ENCODE data around the gene NDN. TPM values are rescaled to one million over a fixed set of nuclear protein-coding genes. Genes with fewer than 3 reads are reported as not detected.
"Not testable (repeated sequence)": the region's sequence is repeated elsewhere in the genome, so short reads cannot be mapped to it uniquely, and the experiment has no call there.

Gene NDN, protein sequence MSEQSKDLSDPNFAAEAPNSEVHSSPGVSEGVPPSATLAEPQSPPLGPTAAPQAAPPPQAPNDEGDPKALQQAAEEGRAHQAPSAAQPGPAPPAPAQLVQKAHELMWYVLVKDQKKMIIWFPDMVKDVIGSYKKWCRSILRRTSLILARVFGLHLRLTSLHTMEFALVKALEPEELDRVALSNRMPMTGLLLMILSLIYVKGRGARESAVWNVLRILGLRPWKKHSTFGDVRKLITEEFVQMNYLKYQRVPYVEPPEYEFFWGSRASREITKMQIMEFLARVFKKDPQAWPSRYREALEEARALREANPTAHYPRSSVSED
- total RNA-seq (2021) (not detected in 2 replicates), Bru-seq, nascent RNA (not detected), BruChase-seq, experiment 1, labeled RNA remaining after a 2-hour chase (not detected), BruChase-seq, experiment 2, labeled RNA remaining after a 6-hour chase (not detected)
- long read RNA-seq, result 0 reads

DNA sequence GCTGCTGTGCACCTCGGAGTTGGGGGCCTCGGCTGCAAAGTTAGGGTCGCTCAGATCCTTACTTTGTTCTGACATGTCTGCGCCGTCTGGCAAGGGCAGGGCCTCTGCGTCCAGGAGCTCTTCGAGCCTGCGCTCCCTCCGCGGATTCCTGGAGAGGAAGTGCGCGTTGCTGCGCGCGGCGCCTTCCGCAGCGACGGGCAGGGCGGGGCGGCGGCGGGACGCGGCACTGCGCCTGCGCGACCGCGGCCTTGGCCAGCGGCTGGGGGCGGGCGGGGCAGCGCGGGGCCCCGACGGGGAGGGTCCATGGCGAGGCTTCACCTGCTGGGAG lies at the start of gene NDN:
Gene NDN (minus strand): TSS at position 163 of the 328 bp plus-strand sequence. CDS start 88 bp downstream, at position 75.
- H3K27me3 ChIP-seq (ENCODE audit: insufficient read depth, low read depth), result peaks cover 13% of the 10 kb centered on the region
- ChIA-PET POLR2A (ENCODE audit: unreplicated experiment) (no interaction called here), CTCF (no interaction called here)
- H3K27ac ChIP-seq, result no peak within 1 kb of the TSS
- no peak for DNase-seq
- no peak within 1 kb of the TSS for H3K4me2 ChIP-seq
- H3K4me3 ChIP-seq, result no peak within 1 kb of the TSS
- TF ChIP-seq, protein P1, sequence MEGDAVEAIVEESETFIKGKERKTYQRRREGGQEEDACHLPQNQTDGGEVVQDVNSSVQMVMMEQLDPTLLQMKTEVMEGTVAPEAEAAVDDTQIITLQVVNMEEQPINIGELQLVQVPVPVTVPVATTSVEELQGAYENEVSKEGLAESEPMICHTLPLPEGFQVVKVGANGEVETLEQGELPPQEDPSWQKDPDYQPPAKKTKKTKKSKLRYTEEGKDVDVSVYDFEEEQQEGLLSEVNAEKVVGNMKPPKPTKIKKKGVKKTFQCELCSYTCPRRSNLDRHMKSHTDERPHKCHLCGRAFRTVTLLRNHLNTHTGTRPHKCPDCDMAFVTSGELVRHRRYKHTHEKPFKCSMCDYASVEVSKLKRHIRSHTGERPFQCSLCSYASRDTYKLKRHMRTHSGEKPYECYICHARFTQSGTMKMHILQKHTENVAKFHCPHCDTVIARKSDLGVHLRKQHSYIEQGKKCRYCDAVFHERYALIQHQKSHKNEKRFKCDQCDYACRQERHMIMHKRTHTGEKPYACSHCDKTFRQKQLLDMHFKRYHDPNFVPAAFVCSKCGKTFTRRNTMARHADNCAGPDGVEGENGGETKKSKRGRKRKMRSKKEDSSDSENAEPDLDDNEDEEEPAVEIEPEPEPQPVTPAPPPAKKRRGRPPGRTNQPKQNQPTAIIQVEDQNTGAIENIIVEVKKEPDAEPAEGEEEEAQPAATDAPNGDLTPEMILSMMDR (conservative IDR thresholded peaks at IDR 0.05), result no peak
- TF ChIP-seq EZH2 (IDR thresholded peaks at IDR 0.05; ENCODE audit: low read depth), result no peak
- H3K9me2 ChIP-seq (ENCODE audit: insufficient read depth), result no peaks in the 10 kb centered on the region
- H2AFZ ChIP-seq, result no peak within 1 kb of the TSS
- H3F3A ChIP-seq (ENCODE audit: insufficient read depth, low read depth), result no peaks in the 10 kb centered on the region
- no peaks in the 10 kb centered on the region for H3K36me3 ChIP-seq (ENCODE audit: low read depth)
- intact Hi-C loops (cut with micrococcal nuclease; ENCODE audit: unreplicated experiment), result no loop called here
- H3K79me2 ChIP-seq (ENCODE audit: low read depth), result no peaks in the 10 kb centered on the region
- H3K9me3 ChIP-seq (ENCODE audit: insufficient read depth, low read depth), result no peaks in the 10 kb centered on the region
- H4K20me1 ChIP-seq (ENCODE audit: insufficient read depth), result no peaks in the 10 kb centered on the region
- no peaks in the 10 kb centered on the region for H3K4me1 ChIP-seq (replicated peaks; ENCODE audit: insufficient read depth)
- no TSS peak for BruUV-seq (replicated peaks)

DNA sequence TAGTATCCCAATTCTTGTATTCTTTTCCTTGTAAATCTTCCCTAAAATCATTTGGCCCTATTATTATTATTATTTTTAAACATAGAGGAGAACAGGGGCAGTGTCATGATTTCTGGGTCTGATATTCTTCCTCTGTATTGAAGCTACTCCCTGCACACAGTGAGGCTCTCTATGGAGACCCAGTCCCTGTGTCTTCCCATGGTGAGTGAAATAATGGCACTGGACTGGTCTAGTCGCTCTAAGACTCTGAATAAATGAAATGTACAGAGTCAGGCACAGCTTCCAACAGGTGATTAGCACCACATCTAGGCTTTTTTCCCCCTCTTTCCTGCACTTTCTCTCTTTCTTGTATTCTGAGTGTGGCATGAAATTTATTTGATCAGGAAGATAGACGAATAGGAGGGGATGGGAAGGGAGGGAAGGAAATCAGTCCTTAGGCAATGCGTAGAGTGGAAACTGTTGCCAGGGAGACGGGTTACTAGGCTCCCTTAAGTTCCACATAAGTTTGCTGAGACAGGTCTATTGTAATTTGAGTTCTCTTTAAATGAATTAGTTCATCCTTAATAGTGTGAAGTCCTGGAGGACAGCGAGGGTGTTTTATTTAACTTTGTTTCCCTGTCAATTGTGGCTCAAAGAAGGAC lies 49.0 kb upstream of the NDN start:
- CTCF ChIA-PET, result no interaction called here
- Histone ChIP-seq H4K20me1 (ENCODE audit: insufficient read depth) (no peaks in the 10 kb centered on the region), H3K36me3 (ENCODE audit: low read depth) (no peaks in the 10 kb centered on the region), H3F3A (ENCODE audit: insufficient read depth, low read depth) (no peaks in the 10 kb centered on the region), H3K27me3 (ENCODE audit: insufficient read depth, low read depth) (no peaks in the 10 kb centered on the region), H2AFZ (no peak overlapping the region), H3K4me3 (no peak overlapping the region), H3K9me3 (ENCODE audit: insufficient read depth, low read depth) (no peaks in the 10 kb centered on the region), H3K4me1 (replicated peaks; ENCODE audit: insufficient read depth) (no peaks in the 10 kb centered on the region), H3K9me2 (ENCODE audit: insufficient read depth) (no peaks in the 10 kb centered on the region), H3K79me2 (ENCODE audit: low read depth) (no peaks in the 10 kb centered on the region), H3K27ac (no peak overlapping the region), H3K4me2 (no peak overlapping the region)
- DNase-seq, result no peak
- intact Hi-C loops (cut with micrococcal nuclease; ENCODE audit: unreplicated experiment), result no loop called here
- TF ChIP-seq, protein P1 (conservative IDR thresholded peaks at IDR 0.05), result no peak
- TF ChIP-seq EZH2 (IDR thresholded peaks at IDR 0.05; ENCODE audit: low read depth), result no peak
- POLR2A ChIA-PET (ENCODE audit: unreplicated experiment), result no interaction called here
- no TSS peak for BruUV-seq (replicated peaks)

DNA sequence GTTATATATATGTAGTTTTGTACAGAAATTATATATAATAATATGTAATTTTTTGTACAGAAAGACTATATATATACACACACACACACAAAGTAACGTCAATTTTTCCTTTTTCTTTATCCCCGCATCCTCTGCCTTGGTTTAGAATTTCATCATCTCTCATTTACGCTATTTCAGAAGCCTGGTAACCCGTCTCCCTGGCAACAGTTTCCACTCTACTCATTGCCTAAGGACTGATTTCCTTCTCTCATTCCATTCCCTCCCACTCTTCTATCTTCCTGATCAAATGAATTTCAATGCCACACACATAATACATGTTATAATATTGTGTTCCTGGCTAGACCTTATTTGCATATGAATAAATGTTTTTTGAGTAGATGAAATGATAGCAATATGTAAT lies 47.8 kb upstream of the NDN start:
- H3K9me2 ChIP-seq (ENCODE audit: insufficient read depth), result no peaks in the 10 kb centered on the region
- BruUV-seq (replicated peaks), result no TSS peak
- CTCF ChIA-PET, result no interaction called here
- no peak overlapping the region for H2AFZ ChIP-seq
- H3K79me2 ChIP-seq (ENCODE audit: low read depth), result no peaks in the 10 kb centered on the region
- no peaks in the 10 kb centered on the region for H3K27me3 ChIP-seq (ENCODE audit: insufficient read depth, low read depth)
- H3K4me2 ChIP-seq, result no peak overlapping the region
- intact Hi-C loops (cut with micrococcal nuclease; ENCODE audit: unreplicated experiment), result no loop called here
- DNase-seq, result no peak
- no peak overlapping the region for H3K4me3 ChIP-seq
- no peaks in the 10 kb centered on the region for H3F3A ChIP-seq (ENCODE audit: insufficient read depth, low read depth)
- TF ChIP-seq, protein P1 (conservative IDR thresholded peaks at IDR 0.05), result no peak
- no peak for TF ChIP-seq EZH2 (IDR thresholded peaks at IDR 0.05; ENCODE audit: low read depth)
- no peaks in the 10 kb centered on the region for H3K4me1 ChIP-seq (replicated peaks; ENCODE audit: insufficient read depth)
- H3K36me3 ChIP-seq (ENCODE audit: low read depth), result no peaks in the 10 kb centered on the region
- no peaks in the 10 kb centered on the region for H3K9me3 ChIP-seq (ENCODE audit: insufficient read depth, low read depth)
- H4K20me1 ChIP-seq (ENCODE audit: insufficient read depth), result no peaks in the 10 kb centered on the region
- H3K27ac ChIP-seq, result no peak overlapping the region
- POLR2A ChIA-PET (ENCODE audit: unreplicated experiment), result no interaction called here

DNA sequence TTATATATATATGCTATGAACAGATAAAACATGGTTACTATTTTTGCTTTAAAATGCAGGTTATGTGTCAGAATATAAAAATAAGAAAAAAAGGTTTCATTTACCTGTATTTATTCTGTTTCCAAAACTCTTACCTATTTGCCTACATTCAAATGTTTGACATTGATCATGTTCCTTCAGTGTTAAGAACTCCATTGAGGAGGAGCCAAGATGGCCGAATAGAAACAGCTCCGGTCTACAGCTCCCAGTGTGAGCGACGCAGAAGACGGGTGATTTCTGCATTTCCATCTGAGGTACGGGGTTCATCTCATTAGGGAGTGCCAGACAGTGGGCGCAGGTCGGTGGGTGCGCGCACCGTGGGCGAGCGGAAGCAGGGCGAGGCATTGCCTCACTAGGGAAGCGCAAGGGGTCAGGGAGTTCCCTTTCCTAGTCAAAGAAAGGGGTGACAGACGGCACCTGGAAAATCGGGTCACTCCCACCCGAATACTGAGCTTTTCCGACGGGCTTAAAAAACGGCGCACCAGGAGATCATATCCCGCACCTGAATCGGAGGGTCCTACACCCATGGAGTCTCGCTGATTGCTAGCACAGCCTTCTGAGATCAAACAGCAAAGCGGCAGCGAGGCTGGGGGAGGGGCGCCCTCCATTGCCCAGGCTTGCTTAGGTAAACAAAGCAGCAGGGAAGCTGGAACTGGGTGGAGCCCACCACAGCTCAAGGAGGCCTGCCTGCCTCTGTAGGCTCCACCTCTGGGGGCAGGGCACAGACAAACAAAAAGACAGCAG lies 27.0 kb upstream of the NDN start:
- H3K4me3 ChIP-seq; H4K20me1 ChIP-seq (ENCODE audit: insufficient read depth); POLR2A ChIA-PET (ENCODE audit: unreplicated experiment); H3K27me3 ChIP-seq (ENCODE audit: insufficient read depth, low read depth); H3K4me2 ChIP-seq; CTCF ChIA-PET; BruUV-seq (replicated peaks); H3K79me2 ChIP-seq (ENCODE audit: low read depth); DNase-seq; H2AFZ ChIP-seq; H3K9me2 ChIP-seq (ENCODE audit: insufficient read depth); H3K4me1 ChIP-seq (replicated peaks; ENCODE audit: insufficient read depth); H3F3A ChIP-seq (ENCODE audit: insufficient read depth, low read depth); intact Hi-C loops (cut with micrococcal nuclease; ENCODE audit: unreplicated experiment); H3K27ac ChIP-seq; H3K36me3 ChIP-seq (ENCODE audit: low read depth); H3K9me3 ChIP-seq (ENCODE audit: insufficient read depth, low read depth): not testable (repeated sequence)
